ENCODE results near the gene KCNC1. TPM values are rescaled to one million over a fixed set of nuclear protein-coding genes. Genes with fewer than 3 reads are reported as not detected.

The KCNC1 gene
- total RNA-seq, 2 donors from 2014 or later, result not detected

- peaks cover 54% of the 10 kb centered on the region for H3K27me3 Mint-ChIP-seq
- no peak overlapping the region for H3K27ac Mint-ChIP-seq
- peaks cover 3% of the 10 kb centered on the region for H3K4me1 Mint-ChIP-seq
- DNase-seq (no peak), ATAC-seq (no peak)
- H3K9me3 ChIP-seq (ENCODE audit: control insufficient read depth, low read length, poor library complexity, severe bottlenecking), result no peaks in the 10 kb centered on the region
- H3K36me3 Mint-ChIP-seq (ENCODE audit: low read depth), result peaks cover 7% of the 10 kb centered on the region
- no peak overlapping the region for H3K4me3 Mint-ChIP-seq
These were observed 35.1 kb upstream of the KCNC1 start for GRCh38 chr11:17699147-17700114.

- H3K27ac Mint-ChIP-seq, result no peak overlapping the region
- H3K9me3 ChIP-seq (ENCODE audit: control insufficient read depth, low read length, poor library complexity, severe bottlenecking), result no peaks in the 10 kb centered on the region
- no peak for DNase-seq
- ATAC-seq, result no peak
- no peaks in the 10 kb centered on the region for H3K36me3 Mint-ChIP-seq (ENCODE audit: low read depth)
- H3K27me3 Mint-ChIP-seq, result peaks cover 45% of the 10 kb centered on the region
- no peak overlapping the region for H3K4me3 Mint-ChIP-seq
- no peaks in the 10 kb centered on the region for H3K4me1 Mint-ChIP-seq
These were observed 33.6 kb upstream of the KCNC1 start for GRCh38 chr11:17700991-17701390.

GRCh38 chr11:17702876-17703275 lies 31.7 kb upstream of the KCNC1 start:
- ATAC-seq, result no peak
- no peaks in the 10 kb centered on the region for H3K9me3 ChIP-seq (ENCODE audit: control insufficient read depth, low read length, poor library complexity, severe bottlenecking)
- H3K4me3 Mint-ChIP-seq, result no peak overlapping the region
- H3K27me3 Mint-ChIP-seq, result peaks cover 32% of the 10 kb centered on the region
- H3K27ac Mint-ChIP-seq, result no peak overlapping the region
- no peaks in the 10 kb centered on the region for H3K4me1 Mint-ChIP-seq
- no peak for DNase-seq
- H3K36me3 Mint-ChIP-seq (ENCODE audit: low read depth), result no peaks in the 10 kb centered on the region

GRCh38 chr11:17703951-17704350 lies 30.6 kb upstream of the KCNC1 start:
- Mint-ChIP-seq H3K27me3 (peaks cover 21% of the 10 kb centered on the region), H3K4me3 (no peak overlapping the region), H3K36me3 (ENCODE audit: low read depth) (no peaks in the 10 kb centered on the region), H3K27ac (no peak overlapping the region), H3K4me1 (no peaks in the 10 kb centered on the region)
- DNase-seq (no peak), ATAC-seq (no peak)
- no peaks in the 10 kb centered on the region for H3K9me3 ChIP-seq (ENCODE audit: control insufficient read depth, low read length, poor library complexity, severe bottlenecking)

GRCh38 chr11:17707830-17708229 lies 26.8 kb upstream of the KCNC1 start:
- Mint-ChIP-seq H3K4me3 (no peak overlapping the region), H3K36me3 (ENCODE audit: low read depth) (no peaks in the 10 kb centered on the region), H3K27me3 (peaks cover 16% of the 10 kb centered on the region), H3K27ac (no peak overlapping the region), H3K4me1 (no peaks in the 10 kb centered on the region)
- DNase-seq (no peak), ATAC-seq (no peak)
- H3K9me3 ChIP-seq (ENCODE audit: control insufficient read depth, low read length, poor library complexity, severe bottlenecking), result no peaks in the 10 kb centered on the region

GRCh38 chr11:17711836-17712235 lies 22.7 kb upstream of the KCNC1 start:
- DNase-seq, result no peak
- Mint-ChIP-seq H3K4me1 (no peaks in the 10 kb centered on the region), H3K4me3 (no peak overlapping the region), H3K27ac (no peak overlapping the region), H3K36me3 (ENCODE audit: low read depth) (no peaks in the 10 kb centered on the region), H3K27me3 (peaks cover 17% of the 10 kb centered on the region)
- no peak for ATAC-seq
- H3K9me3 ChIP-seq (ENCODE audit: control insufficient read depth, low read length, poor library complexity, severe bottlenecking), result no peaks in the 10 kb centered on the region

- H3K9me3 ChIP-seq (ENCODE audit: control insufficient read depth, low read length, poor library complexity, severe bottlenecking), result no peaks in the 10 kb centered on the region
- H3K27ac Mint-ChIP-seq, result no peak overlapping the region
- DNase-seq, result no peak
- no peaks in the 10 kb centered on the region for H3K4me1 Mint-ChIP-seq
- peaks cover 17% of the 10 kb centered on the region for H3K27me3 Mint-ChIP-seq
- no peak overlapping the region for H3K4me3 Mint-ChIP-seq
- no peak for ATAC-seq
- no peaks in the 10 kb centered on the region for H3K36me3 Mint-ChIP-seq (ENCODE audit: low read depth)
These were observed 20.7 kb upstream of the KCNC1 start for GRCh38 chr11:17713851-17714250.

- no peak for DNase-seq
- Mint-ChIP-seq H3K36me3 (ENCODE audit: low read depth) (no peaks in the 10 kb centered on the region), H3K27me3 (peaks cover 17% of the 10 kb centered on the region), H3K27ac (no peak overlapping the region), H3K4me1 (no peaks in the 10 kb centered on the region), H3K4me3 (no peak overlapping the region)
- no peaks in the 10 kb centered on the region for H3K9me3 ChIP-seq (ENCODE audit: control insufficient read depth, low read length, poor library complexity, severe bottlenecking)
- ATAC-seq, result no peak
These were observed 20.2 kb upstream of the KCNC1 start for GRCh38 chr11:17714356-17714854.

- H3K9me3 ChIP-seq (ENCODE audit: control insufficient read depth, low read length, poor library complexity, severe bottlenecking), result no peaks in the 10 kb centered on the region
- ATAC-seq, result no peak
- no peaks in the 10 kb centered on the region for H3K4me1 Mint-ChIP-seq
- H3K27me3 Mint-ChIP-seq, result peaks cover 17% of the 10 kb centered on the region
- no peak overlapping the region for H3K4me3 Mint-ChIP-seq
- DNase-seq, result no peak
- H3K27ac Mint-ChIP-seq, result no peak overlapping the region
- no peaks in the 10 kb centered on the region for H3K36me3 Mint-ChIP-seq (ENCODE audit: low read depth)
These were observed 19.7 kb upstream of the KCNC1 start for GRCh38 chr11:17714870-17715269.

- Mint-ChIP-seq H3K4me3 (no peak overlapping the region), H3K4me1 (no peaks in the 10 kb centered on the region), H3K27me3 (peaks cover 28% of the 10 kb centered on the region), H3K27ac (no peak overlapping the region), H3K36me3 (ENCODE audit: low read depth) (no peaks in the 10 kb centered on the region)
- H3K9me3 ChIP-seq (ENCODE audit: control insufficient read depth, low read length, poor library complexity, severe bottlenecking), result no peaks in the 10 kb centered on the region
- DNase-seq (no peak), ATAC-seq (no peak)
These were observed 17.8 kb upstream of the KCNC1 start for GRCh38 chr11:17716807-17717206.

GRCh38 chr11:17718015-17718414 lies 16.6 kb upstream of the KCNC1 start:
- no peak for DNase-seq
- no peak for ATAC-seq
- no peaks in the 10 kb centered on the region for H3K9me3 ChIP-seq (ENCODE audit: control insufficient read depth, low read length, poor library complexity, severe bottlenecking)
- Mint-ChIP-seq H3K27ac (no peak overlapping the region), H3K4me1 (no peaks in the 10 kb centered on the region), H3K27me3 (peaks cover 34% of the 10 kb centered on the region), H3K4me3 (no peak overlapping the region), H3K36me3 (ENCODE audit: low read depth) (no peaks in the 10 kb centered on the region)

- no peak for ATAC-seq
- Mint-ChIP-seq H3K27ac (no peak overlapping the region), H3K36me3 (ENCODE audit: low read depth) (no peaks in the 10 kb centered on the region), H3K4me1 (no peaks in the 10 kb centered on the region), H3K4me3 (no peak overlapping the region), H3K27me3 (peaks cover 37% of the 10 kb centered on the region)
- no peaks in the 10 kb centered on the region for H3K9me3 ChIP-seq (ENCODE audit: control insufficient read depth, low read length, poor library complexity, severe bottlenecking)
- no peak for DNase-seq
These were observed 16.0 kb upstream of the KCNC1 start for GRCh38 chr11:17718510-17718962.

GRCh38 chr11:17719028-17719937 lies 15.3 kb upstream of the KCNC1 start, which contains the start of gene MYOD1:
MYOD1 (plus strand) TSS chr11:17719571; CDS start chr11:17719783, 212 bp downstream.
- peaks cover 37% of the 10 kb centered on the region for H3K27me3 Mint-ChIP-seq
- H3K9me3 ChIP-seq (ENCODE audit: control insufficient read depth, low read length, poor library complexity, severe bottlenecking), result no peaks in the 10 kb centered on the region
- no peak for ATAC-seq
- no peak within 1 kb of the TSS for H3K27ac Mint-ChIP-seq
- DNase-seq, result no peak
- no peak within 1 kb of the TSS for H3K4me3 Mint-ChIP-seq
- H3K36me3 Mint-ChIP-seq (ENCODE audit: low read depth), result peaks cover 2% of the 10 kb centered on the region
- H3K4me1 Mint-ChIP-seq, result peaks cover 2% of the 10 kb centered on the region

All from T-helper 17 cell (primary cell).